T-helper 17 cell (primary cell): ENCODE data around the gene ALDH1L1. TPM values are rescaled to one million over a fixed set of nuclear protein-coding genes. Genes with fewer than 3 reads are reported as not detected.

Source experiments
- ATAC-seq: fragments of 150-1000 bp; cut with Tn5 transposase; 2 replicates; pipeline ENCODE4 v1.10.0; 2021; ENCODE audit warnings: mild to moderate bottlenecking, moderate library complexity
- DNase-seq, 3 donors: peaks; one replicate each; pipeline versions ENCODE4 v3.0.0 to v3.0.0-alpha.2; 2020 to 2021
- H3K9me3 ChIP-seq: one replicate; pipeline ENCODE4 v1.7.0; 2013; ENCODE audit warnings: low read length, mild to moderate bottlenecking; ENCODE audit not compliant: control insufficient read depth, poor library complexity, severe bottlenecking
- H3K27ac Mint-ChIP-seq: one replicate; pipeline ENCODE4 v1.8.0; 2022; ENCODE audit warnings: mild to moderate bottlenecking, moderate library complexity, mixed read lengths
- H3K27me3 Mint-ChIP-seq: one replicate; pipeline ENCODE4 v1.8.0; 2022; ENCODE audit warnings: mixed read lengths
- H3K36me3 Mint-ChIP-seq: one replicate; pipeline ENCODE4 v1.8.0; 2022; ENCODE audit warnings: low read depth, mixed read lengths
- H3K4me1 Mint-ChIP-seq: one replicate; pipeline ENCODE4 v1.8.0; 2022; ENCODE audit warnings: mild to moderate bottlenecking, mixed read lengths
- H3K4me3 Mint-ChIP-seq: one replicate; pipeline ENCODE4 v1.8.0; 2022; ENCODE audit warnings: mild to moderate bottlenecking, moderate library complexity, mixed read lengths
- total RNA-seq, 4 donors: library from RNA in 2 of 4; stranded (reverse) in 2 of 4; gene quantifications; one replicate each; pipeline ENCODE4 v1.2.3 and lab custom pipeline; 2022 to 2026

Gene ALDH1L1
- total RNA-seq, 2 donors from 2014 or later = not detected

- H3K4me3 Mint-ChIP-seq = no peak overlapping the region
- peaks cover 63% of the 10 kb centered on the region for H3K27me3 Mint-ChIP-seq
- no peaks in the 10 kb centered on the region for H3K9me3 ChIP-seq
- peaks cover 8% of the 10 kb centered on the region for H3K4me1 Mint-ChIP-seq
- ATAC-seq (no peak), DNase-seq (no peak)
- H3K27ac Mint-ChIP-seq = no peak overlapping the region
- H3K36me3 Mint-ChIP-seq = peaks cover 8% of the 10 kb centered on the region
Observed at GRCh38 chr3:126184465-126185000, 4.1 kb upstream of the ALDH1L1 start.

DNA sequence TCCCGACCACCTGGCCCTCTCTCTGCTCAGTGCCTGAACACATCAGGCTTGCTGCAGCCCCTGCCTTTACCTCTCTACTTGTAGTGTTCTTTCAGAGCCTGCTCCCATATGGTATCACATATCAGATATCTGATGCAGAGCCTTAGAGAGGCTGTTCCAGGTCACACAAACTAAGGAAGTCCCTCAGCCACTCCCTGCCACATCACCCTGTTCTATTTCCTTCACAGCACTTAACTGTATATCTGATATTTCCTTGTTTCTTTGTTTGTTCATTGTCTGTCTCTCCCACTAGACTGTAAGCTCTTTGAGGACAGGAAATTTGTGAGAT lies 976 bp upstream of the ALDH1L1 start:
- Mint-ChIP-seq H3K4me1 (peaks cover 5% of the 10 kb centered on the region), H3K27me3 (peaks cover 68% of the 10 kb centered on the region), H3K4me3 (peak overlapping the region; percentile 43), H3K36me3 (peaks cover 8% of the 10 kb centered on the region), H3K27ac (no peak overlapping the region)
- no peaks in the 10 kb centered on the region for H3K9me3 ChIP-seq
- DNase-seq = no peak
- no peak for ATAC-seq

- Mint-ChIP-seq H3K36me3 (peaks cover 5% of the 10 kb centered on the region), H3K27me3 (peaks cover 59% of the 10 kb centered on the region)
Observed at GRCh38 chr3:126179825-126180476, 435 bp downstream of the ALDH1L1 start.

DNA sequence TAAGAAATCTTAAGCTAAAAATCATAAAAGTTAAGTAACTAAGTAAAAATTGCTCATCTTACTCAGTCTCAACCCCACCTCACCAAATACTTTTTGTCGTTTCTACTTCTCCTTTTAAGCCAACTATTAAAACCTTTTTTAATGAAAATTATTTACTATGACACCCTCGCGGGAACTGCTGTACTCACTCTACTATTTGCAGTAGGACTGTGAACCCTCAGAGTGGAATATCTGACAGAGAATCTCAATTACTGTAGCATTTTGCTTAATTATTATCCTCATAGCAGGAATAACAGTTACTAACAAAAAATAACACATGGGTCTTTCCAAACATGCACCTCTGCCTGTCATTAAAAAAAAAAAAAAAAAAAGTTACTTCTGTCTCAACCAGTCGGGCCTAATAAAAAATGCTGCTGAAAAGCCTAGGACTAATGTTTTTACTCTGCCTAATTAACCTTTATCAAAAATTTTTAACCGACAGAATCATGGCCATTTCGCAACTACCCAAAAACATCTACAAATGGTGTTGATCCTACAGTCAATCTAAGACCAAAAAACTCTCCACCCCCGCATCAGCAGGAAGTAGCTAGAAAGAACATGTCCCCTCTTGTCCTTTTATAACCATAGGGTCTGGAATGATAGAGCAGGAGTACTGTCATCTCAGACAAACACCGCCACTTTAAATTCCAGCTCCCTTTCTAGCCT lies 10.2 kb downstream of the ALDH1L1 start:
- Mint-ChIP-seq H3K27ac (no peak overlapping the region), H3K4me1 (peaks cover 3% of the 10 kb centered on the region), H3K27me3 (peaks cover 48% of the 10 kb centered on the region), H3K36me3 (peaks cover 6% of the 10 kb centered on the region), H3K4me3 (no peak overlapping the region)
- H3K9me3 ChIP-seq = no peaks in the 10 kb centered on the region
- ATAC-seq (no peak), DNase-seq (no peak)

More at GRCh38 chr3:126179825-126180476, 435 bp downstream of the ALDH1L1 start:
- H3K9me3 ChIP-seq = no peaks in the 10 kb centered on the region
- DNase-seq (no peak), ATAC-seq (no peak)
- no peak overlapping the region for H3K4me3 Mint-ChIP-seq
- H3K4me1 Mint-ChIP-seq = peaks cover 5% of the 10 kb centered on the region
- H3K27ac Mint-ChIP-seq = no peak overlapping the region

DNA sequence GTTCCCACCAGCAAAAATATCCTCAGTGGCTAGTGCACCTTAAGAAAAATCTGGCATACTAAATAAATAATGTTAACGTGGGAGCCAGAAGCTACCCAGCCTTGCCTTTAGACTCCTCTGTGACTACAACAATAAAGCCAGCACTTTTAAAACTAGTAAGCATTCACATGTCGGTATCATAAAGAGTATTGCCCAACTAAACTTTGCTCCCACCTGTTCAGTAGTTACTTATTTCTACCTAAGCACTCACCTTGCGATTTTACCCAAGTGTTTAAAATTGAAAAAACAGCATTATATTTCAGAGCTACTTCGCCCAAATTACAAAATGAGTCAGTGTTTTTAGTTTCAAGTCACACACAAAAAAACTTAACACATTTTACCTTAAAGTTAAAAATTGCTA lies 12.8 kb downstream of the ALDH1L1 start:
- H3K27me3 Mint-ChIP-seq = peaks cover 49% of the 10 kb centered on the region
- DNase-seq = no peak

GRCh38 chr3:126166009-126166408 lies 14.4 kb downstream of the ALDH1L1 start:
- H3K27ac Mint-ChIP-seq = no peak overlapping the region

More for the DNA sequence above, 12.8 kb downstream of the ALDH1L1 start:
- ATAC-seq = no peak
- H3K9me3 ChIP-seq = no peaks in the 10 kb centered on the region
- Mint-ChIP-seq H3K4me3 (no peak overlapping the region), H3K36me3 (peaks cover 6% of the 10 kb centered on the region), H3K4me1 (no peaks in the 10 kb centered on the region), H3K27ac (no peak overlapping the region)

GRCh38 chr3:126161309-126161708 lies 19.1 kb downstream of the ALDH1L1 start:
- ATAC-seq = no peak
- Mint-ChIP-seq H3K4me1 (no peaks in the 10 kb centered on the region), H3K36me3 (peaks cover 6% of the 10 kb centered on the region), H3K27me3 (peaks cover 30% of the 10 kb centered on the region), H3K4me3 (no peak overlapping the region), H3K27ac (no peak overlapping the region)
- no peaks in the 10 kb centered on the region for H3K9me3 ChIP-seq
- no peak for DNase-seq

More at GRCh38 chr3:126166009-126166408, 14.4 kb downstream of the ALDH1L1 start:
- Mint-ChIP-seq H3K27me3 (peaks cover 36% of the 10 kb centered on the region), H3K4me1 (no peaks in the 10 kb centered on the region), H3K36me3 (peaks cover 6% of the 10 kb centered on the region), H3K4me3 (no peak overlapping the region)
- no peak for DNase-seq
- ATAC-seq = no peak
- H3K9me3 ChIP-seq = no peaks in the 10 kb centered on the region

GRCh38 chr3:126160243-126161210 lies 19.9 kb downstream of the ALDH1L1 start:
- Mint-ChIP-seq H3K4me3 (no peak overlapping the region), H3K4me1 (peaks cover 2% of the 10 kb centered on the region), H3K36me3 (no peaks in the 10 kb centered on the region), H3K27ac (no peak overlapping the region), H3K27me3 (peaks cover 24% of the 10 kb centered on the region)
- ATAC-seq = no peak
- DNase-seq = no peak
- H3K9me3 ChIP-seq = no peaks in the 10 kb centered on the region

- no peak for ATAC-seq
- peaks cover 21% of the 10 kb centered on the region for H3K27me3 Mint-ChIP-seq
Observed at GRCh38 chr3:126159476-126159875, 20.9 kb downstream of the ALDH1L1 start.

DNA sequence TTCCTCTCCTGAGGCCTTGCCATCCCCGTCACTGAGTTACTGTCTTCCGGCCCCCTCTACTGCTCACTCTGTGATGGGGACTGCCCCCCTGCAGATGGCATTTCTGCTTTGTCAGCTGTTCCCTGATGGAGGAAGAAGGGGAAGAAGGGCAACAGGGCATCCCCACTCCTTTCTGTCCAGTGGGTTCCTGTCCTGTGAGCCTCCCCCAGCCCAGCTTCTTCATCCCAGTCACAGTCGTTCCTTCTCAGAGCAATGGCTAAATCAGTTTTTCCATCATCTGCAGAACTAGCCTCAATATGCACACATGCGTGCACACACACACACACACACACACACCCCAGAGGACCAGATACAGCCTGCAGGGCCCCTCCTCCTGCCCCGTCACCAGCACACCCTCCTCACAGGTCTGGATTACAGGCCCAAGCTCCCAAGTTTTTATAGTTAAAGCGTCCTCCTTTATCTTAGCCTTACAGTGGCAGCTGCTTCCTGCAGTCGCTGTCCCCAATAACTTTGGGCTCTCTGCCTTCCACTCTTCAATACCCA lies 21.4 kb downstream of the ALDH1L1 start:
- H3K36me3 Mint-ChIP-seq = no peaks in the 10 kb centered on the region
- DNase-seq = no peak
- ATAC-seq = no peak

More at GRCh38 chr3:126159476-126159875, 20.9 kb downstream of the ALDH1L1 start:
- H3K27ac Mint-ChIP-seq = no peak overlapping the region
- H3K36me3 Mint-ChIP-seq = no peaks in the 10 kb centered on the region
- no peak overlapping the region for H3K4me3 Mint-ChIP-seq
- H3K4me1 Mint-ChIP-seq = peaks cover 4% of the 10 kb centered on the region
- H3K9me3 ChIP-seq = no peaks in the 10 kb centered on the region
- no peak for DNase-seq

GRCh38 chr3:126158016-126158911 lies 22.1 kb downstream of the ALDH1L1 start:
- Mint-ChIP-seq H3K4me1 (peaks cover 4% of the 10 kb centered on the region), H3K27me3 (peaks cover 16% of the 10 kb centered on the region), H3K36me3 (no peaks in the 10 kb centered on the region), H3K4me3 (no peak overlapping the region), H3K27ac (no peak overlapping the region)
- no peaks in the 10 kb centered on the region for H3K9me3 ChIP-seq
- DNase-seq (no peak), ATAC-seq (no peak)

More for the DNA sequence above, 21.4 kb downstream of the ALDH1L1 start:
- H3K9me3 ChIP-seq = no peaks in the 10 kb centered on the region
- Mint-ChIP-seq H3K27me3 (peaks cover 20% of the 10 kb centered on the region), H3K4me1 (peaks cover 4% of the 10 kb centered on the region), H3K4me3 (no peak overlapping the region), H3K27ac (no peak overlapping the region)
